Tibial nerve (tissue), 4 donors: ENCODE data around the gene ADAT1. TPM values are rescaled to one million over a fixed set of nuclear protein-coding genes. Genes with fewer than 3 reads are reported as not detected.
A peak's percentile ranks its signal among the peaks of the same experiment; 100 is the strongest.

Experiments
- DNase-seq, 2 donors: peaks; one replicate each; pipeline ENCODE4 v3.0.0-alpha.2; 2019; ENCODE audit warnings: low spot score in 2 of 2
- H3K27ac ChIP-seq, 4 donors: fragments of 200-600 bp; sonication (generic) in 3 of 4; one replicate each; pipeline ENCODE4 v1.5.1; 2017 to 2019; ENCODE audit warnings: mild to moderate bottlenecking in 1 of 4
- H3K27me3 ChIP-seq, 2 donors: fragments of 200-600 bp; sonication (generic) in 1 of 2; one replicate each; pipeline versions ENCODE4 v1.5.1 to v1.6.0; 2017 to 2019
- H3K36me3 ChIP-seq, 3 donors: fragments of 200-600 bp; sonication (generic); one replicate each; pipeline ENCODE4 v1.5.1; 2018 to 2019
- H3K4me1 ChIP-seq, 4 donors: fragments of 200-600 bp; sonication (generic) in 3 of 4; one replicate each; pipeline ENCODE4 v1.5.1; 2017 to 2019
- H3K4me3 ChIP-seq, 4 donors: fragments of 200-600 bp; sonication (generic) in 3 of 4; one replicate each; pipeline ENCODE4 v1.5.1; 2017 to 2019; ENCODE audit warnings: mild to moderate bottlenecking in 1 of 4, moderate library complexity in 1 of 4
- H3K9me3 ChIP-seq, 4 donors: fragments of 200-600 bp; sonication (generic) in 3 of 4; one replicate each; pipeline ENCODE4 v1.5.1; 2017 to 2019
- EP300 ChIP-seq, 2 donors: sonication (generic); formaldehyde crosslinking; IDR thresholded peaks; one replicate each; pipeline ENCODE4 v1.6.1; 2017; ENCODE audit warnings: antibody characterized with exemption in 2 of 2, mild to moderate bottlenecking in 1 of 2
- POLR2A ChIP-seq, 2 donors: fragments of 450-650 bp; IDR thresholded peaks; one replicate each; pipeline ENCODE4 v1.6.1; 2017; ENCODE audit warnings: antibody characterized with exemption in 2 of 2, mild to moderate bottlenecking in 2 of 2, moderate library complexity in 2 of 2
- WGBS, 2 donors: methylation state at CpG; one replicate each; pipeline ENCODE4 v1.1.5; 2018; 5-methylcytosine and 5-hydroxymethylcytosine counted together
- total RNA-seq, 4 donors: library from RNA; depleted of rRNA; stranded (reverse); fragments of >200 nt; gene quantifications; one replicate each; pipeline ENCODE4 v1.1.0, GENCODE V29; 2016
- TF ChIP-seq, protein P1 (sequence below), 5 experiments: fragments of 200-600 bp in 3 of 5; fragments of 450-650 bp in 2 of 5; sonication (generic) in 3 of 5; IDR thresholded peaks; one replicate each; pipeline ENCODE4 v1.5.1; 2016 to 2019; ENCODE audit warnings: antibody characterized with exemption in 5 of 5, mild to moderate bottlenecking in 3 of 5, moderate library complexity in 2 of 5

ADAT1 gene
- total RNA-seq, 4 donors from 2014 or later, result 31.4 to 75.9 (median 50.7) TPM

GRCh38 chr16:75647112-75647491, 24.0 kb upstream of the ADAT1 start:
- Histone ChIP-seq H3K36me3 (peaks cover 0 to 30% (median 0%) of the 10 kb centered on the region in 3 donors), H3K4me3 (peak overlapping the region; percentile 58 to 92 (median 79)), H3K9me3 (no peaks in the 10 kb centered on the region), H3K4me1 (peaks cover 0 to 68% (median 38%) of the 10 kb centered on the region in 4 donors), H3K27me3 (no peaks in the 10 kb centered on the region), H3K27ac (peak overlapping the region; percentile 79 to 99 (median 94))
- no peak for TF ChIP-seq EP300 (IDR thresholded peaks at IDR 0.05)
- TF ChIP-seq, protein P1, sequence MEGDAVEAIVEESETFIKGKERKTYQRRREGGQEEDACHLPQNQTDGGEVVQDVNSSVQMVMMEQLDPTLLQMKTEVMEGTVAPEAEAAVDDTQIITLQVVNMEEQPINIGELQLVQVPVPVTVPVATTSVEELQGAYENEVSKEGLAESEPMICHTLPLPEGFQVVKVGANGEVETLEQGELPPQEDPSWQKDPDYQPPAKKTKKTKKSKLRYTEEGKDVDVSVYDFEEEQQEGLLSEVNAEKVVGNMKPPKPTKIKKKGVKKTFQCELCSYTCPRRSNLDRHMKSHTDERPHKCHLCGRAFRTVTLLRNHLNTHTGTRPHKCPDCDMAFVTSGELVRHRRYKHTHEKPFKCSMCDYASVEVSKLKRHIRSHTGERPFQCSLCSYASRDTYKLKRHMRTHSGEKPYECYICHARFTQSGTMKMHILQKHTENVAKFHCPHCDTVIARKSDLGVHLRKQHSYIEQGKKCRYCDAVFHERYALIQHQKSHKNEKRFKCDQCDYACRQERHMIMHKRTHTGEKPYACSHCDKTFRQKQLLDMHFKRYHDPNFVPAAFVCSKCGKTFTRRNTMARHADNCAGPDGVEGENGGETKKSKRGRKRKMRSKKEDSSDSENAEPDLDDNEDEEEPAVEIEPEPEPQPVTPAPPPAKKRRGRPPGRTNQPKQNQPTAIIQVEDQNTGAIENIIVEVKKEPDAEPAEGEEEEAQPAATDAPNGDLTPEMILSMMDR (IDR thresholded peaks at IDR 0.05), result no peak
- TF ChIP-seq POLR2A (IDR thresholded peaks at IDR 0.05), result no peak
- 0% methylated on average over 18 of the region's 18 CpGs for WGBS, 2 donors
- DNase-seq, result no peak

DNA sequence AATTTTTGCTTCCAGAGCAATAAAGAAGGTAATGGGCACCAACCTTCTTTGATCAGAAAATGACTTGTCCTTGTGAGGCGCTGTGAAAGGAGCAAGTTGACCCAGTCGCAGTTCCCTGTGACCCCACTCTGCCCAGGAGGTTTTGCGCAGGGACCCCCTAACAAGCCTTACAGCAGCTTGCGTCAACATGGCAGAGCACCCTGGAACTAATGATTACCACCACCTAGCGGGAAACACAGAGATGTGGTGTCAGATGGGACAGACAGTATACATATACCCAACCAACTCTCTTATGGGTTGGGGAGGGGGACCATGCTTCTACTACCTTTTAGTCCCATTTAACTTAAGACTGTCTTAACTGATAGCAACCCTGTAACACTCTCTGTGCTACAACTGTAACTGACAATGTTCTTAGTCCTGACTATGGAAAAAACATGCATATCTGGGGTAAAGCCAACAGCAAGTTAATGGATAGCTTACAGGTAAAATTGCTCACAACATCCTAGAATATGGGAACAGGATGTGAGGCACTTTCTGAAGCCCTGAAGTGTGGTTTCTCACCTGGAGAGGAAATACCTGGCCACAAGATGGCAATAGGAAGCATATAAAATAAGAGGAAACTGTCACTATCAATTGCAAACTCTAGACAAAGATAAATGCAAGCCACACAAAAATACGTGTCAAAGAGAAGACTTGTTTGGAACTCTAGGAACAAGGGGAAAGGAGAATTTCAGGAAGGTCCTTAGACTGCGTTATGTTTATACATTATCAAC, 21.3 kb upstream of the ADAT1 start:
- H3K4me1 ChIP-seq, result peaks cover 0 to 42% (median 16%) of the 10 kb centered on the region in 4 donors
- H3K27me3 ChIP-seq, result no peaks in the 10 kb centered on the region
- no peak overlapping the region for H3K27ac ChIP-seq
- DNase-seq, result no peak
- WGBS, 2 donors, result 91% methylated on average over 7 of the region's 7 CpGs
- TF ChIP-seq POLR2A (IDR thresholded peaks at IDR 0.05) (no peak), EP300 (IDR thresholded peaks at IDR 0.05) (no peak)
- TF ChIP-seq, protein P1 (IDR thresholded peaks at IDR 0.05), result no peak
- H3K4me3 ChIP-seq, result no peak overlapping the region
- peaks cover 0 to 56% (median 11%) of the 10 kb centered on the region in 3 donors for H3K36me3 ChIP-seq
- no peaks in the 10 kb centered on the region for H3K9me3 ChIP-seq

GRCh38 chr16:75640598-75640997, 17.5 kb upstream of the ADAT1 start:
- H3K27ac ChIP-seq, result no peak overlapping the region
- no peaks in the 10 kb centered on the region for H3K27me3 ChIP-seq
- H3K36me3 ChIP-seq, result peaks cover 3 to 94% (median 22%) of the 10 kb centered on the region in 3 donors
- H3K4me3 ChIP-seq, result no peak overlapping the region
- peaks cover 0 to 29% (median 7%) of the 10 kb centered on the region in 4 donors for H3K4me1 ChIP-seq
- no peaks in the 10 kb centered on the region for H3K9me3 ChIP-seq
- 84 to 90% methylated on average over 6 of the region's 6 CpGs for WGBS, 2 donors
- TF ChIP-seq POLR2A (IDR thresholded peaks at IDR 0.05), result no peak
- TF ChIP-seq, protein P1 (IDR thresholded peaks at IDR 0.05), result no peak
- no peak for TF ChIP-seq EP300 (IDR thresholded peaks at IDR 0.05)
- no peak for DNase-seq

GRCh38 chr16:75635036-75635435, 12.0 kb upstream of the ADAT1 start:
- DNase-seq, result no peak
- no peaks in the 10 kb centered on the region for H3K9me3 ChIP-seq
- 87 to 89% methylated on average over 3 of the region's 3 CpGs for WGBS, 2 donors
- no peak overlapping the region for H3K27ac ChIP-seq
- H3K27me3 ChIP-seq, result no peaks in the 10 kb centered on the region
- H3K36me3 ChIP-seq, result peaks cover 9 to 100% (median 39%) of the 10 kb centered on the region in 3 donors
- H3K4me1 ChIP-seq, result no peaks in the 10 kb centered on the region
- no peak overlapping the region for H3K4me3 ChIP-seq
- TF ChIP-seq POLR2A (IDR thresholded peaks at IDR 0.05) (no peak), EP300 (IDR thresholded peaks at IDR 0.05) (no peak)
- TF ChIP-seq, protein P1 (IDR thresholded peaks at IDR 0.05), result no peak

- Histone ChIP-seq H3K4me1 (no peaks in the 10 kb centered on the region), H3K4me3 (no peak overlapping the region), H3K27ac (no peak overlapping the region), H3K27me3 (no peaks in the 10 kb centered on the region), H3K36me3 (peaks cover 9 to 100% (median 41%) of the 10 kb centered on the region in 3 donors), H3K9me3 (no peaks in the 10 kb centered on the region)
- WGBS, 2 donors, result 88 to 91% methylated on average over 8 of the region's 8 CpGs
- TF ChIP-seq EP300 (IDR thresholded peaks at IDR 0.05) (no peak), POLR2A (IDR thresholded peaks at IDR 0.05) (no peak)
- TF ChIP-seq, protein P1 (IDR thresholded peaks at IDR 0.05), result no peak
- no peak for DNase-seq
Observed at GRCh38 chr16:75632857-75633256, 9.8 kb upstream of the ADAT1 start.
